Panc1 (cell line): ENCODE data around the gene QKI.
A peak's percentile ranks its signal among the peaks of the same experiment; 100 is the strongest.

ENCODE experiments used
- POLR2AphosphoS5 ChIP-seq: IDR thresholded peaks from 2 replicates; pipeline ENCODE4 v1.6.1; 2012; ENCODE audit warnings: mild to moderate bottlenecking, low read depth, low read length, moderate library complexity
- TF ChIP-seq, protein P1 (sequence below): fragments of 450-650 bp; IDR thresholded peaks from 2 replicates; pipeline ENCODE4 v1.5.1; 2017; ENCODE audit warnings: mild to moderate bottlenecking
- TF ChIP-seq, protein P2 (sequence below), 2 experiments: IDR thresholded peaks; 2 replicates each; pipeline ENCODE4 v1.6.1; 2011 to 2012; ENCODE audit warnings: low read depth in 2 of 2, control low read depth in 1 of 2, low read length in 1 of 2, mild to moderate bottlenecking in 1 of 2, moderate library complexity in 1 of 2; ENCODE audit not compliant: insufficient read depth in 1 of 2

- TF ChIP-seq, protein P1, sequence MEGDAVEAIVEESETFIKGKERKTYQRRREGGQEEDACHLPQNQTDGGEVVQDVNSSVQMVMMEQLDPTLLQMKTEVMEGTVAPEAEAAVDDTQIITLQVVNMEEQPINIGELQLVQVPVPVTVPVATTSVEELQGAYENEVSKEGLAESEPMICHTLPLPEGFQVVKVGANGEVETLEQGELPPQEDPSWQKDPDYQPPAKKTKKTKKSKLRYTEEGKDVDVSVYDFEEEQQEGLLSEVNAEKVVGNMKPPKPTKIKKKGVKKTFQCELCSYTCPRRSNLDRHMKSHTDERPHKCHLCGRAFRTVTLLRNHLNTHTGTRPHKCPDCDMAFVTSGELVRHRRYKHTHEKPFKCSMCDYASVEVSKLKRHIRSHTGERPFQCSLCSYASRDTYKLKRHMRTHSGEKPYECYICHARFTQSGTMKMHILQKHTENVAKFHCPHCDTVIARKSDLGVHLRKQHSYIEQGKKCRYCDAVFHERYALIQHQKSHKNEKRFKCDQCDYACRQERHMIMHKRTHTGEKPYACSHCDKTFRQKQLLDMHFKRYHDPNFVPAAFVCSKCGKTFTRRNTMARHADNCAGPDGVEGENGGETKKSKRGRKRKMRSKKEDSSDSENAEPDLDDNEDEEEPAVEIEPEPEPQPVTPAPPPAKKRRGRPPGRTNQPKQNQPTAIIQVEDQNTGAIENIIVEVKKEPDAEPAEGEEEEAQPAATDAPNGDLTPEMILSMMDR: no peak
- TF ChIP-seq, protein P2, sequence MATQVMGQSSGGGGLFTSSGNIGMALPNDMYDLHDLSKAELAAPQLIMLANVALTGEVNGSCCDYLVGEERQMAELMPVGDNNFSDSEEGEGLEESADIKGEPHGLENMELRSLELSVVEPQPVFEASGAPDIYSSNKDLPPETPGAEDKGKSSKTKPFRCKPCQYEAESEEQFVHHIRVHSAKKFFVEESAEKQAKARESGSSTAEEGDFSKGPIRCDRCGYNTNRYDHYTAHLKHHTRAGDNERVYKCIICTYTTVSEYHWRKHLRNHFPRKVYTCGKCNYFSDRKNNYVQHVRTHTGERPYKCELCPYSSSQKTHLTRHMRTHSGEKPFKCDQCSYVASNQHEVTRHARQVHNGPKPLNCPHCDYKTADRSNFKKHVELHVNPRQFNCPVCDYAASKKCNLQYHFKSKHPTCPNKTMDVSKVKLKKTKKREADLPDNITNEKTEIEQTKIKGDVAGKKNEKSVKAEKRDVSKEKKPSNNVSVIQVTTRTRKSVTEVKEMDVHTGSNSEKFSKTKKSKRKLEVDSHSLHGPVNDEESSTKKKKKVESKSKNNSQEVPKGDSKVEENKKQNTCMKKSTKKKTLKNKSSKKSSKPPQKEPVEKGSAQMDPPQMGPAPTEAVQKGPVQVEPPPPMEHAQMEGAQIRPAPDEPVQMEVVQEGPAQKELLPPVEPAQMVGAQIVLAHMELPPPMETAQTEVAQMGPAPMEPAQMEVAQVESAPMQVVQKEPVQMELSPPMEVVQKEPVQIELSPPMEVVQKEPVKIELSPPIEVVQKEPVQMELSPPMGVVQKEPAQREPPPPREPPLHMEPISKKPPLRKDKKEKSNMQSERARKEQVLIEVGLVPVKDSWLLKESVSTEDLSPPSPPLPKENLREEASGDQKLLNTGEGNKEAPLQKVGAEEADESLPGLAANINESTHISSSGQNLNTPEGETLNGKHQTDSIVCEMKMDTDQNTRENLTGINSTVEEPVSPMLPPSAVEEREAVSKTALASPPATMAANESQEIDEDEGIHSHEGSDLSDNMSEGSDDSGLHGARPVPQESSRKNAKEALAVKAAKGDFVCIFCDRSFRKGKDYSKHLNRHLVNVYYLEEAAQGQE (IDR thresholded peaks at IDR 0.05; ENCODE audit: insufficient read depth in 1 of 2, low read depth in 2 of 2, low read length in 1 of 2): no peak
- TF ChIP-seq POLR2AphosphoS5: peak; percentile 24; the same call in 1 of the 2 replicates
These were observed 164.8 kb downstream of the QKI start for GRCh38 chr6:163579111-163579879.
